Choroid plexus epithelial cell (primary cell): ENCODE measurements around the gene TXNDC12.
"Not testable (repeated sequence)": the region's sequence is repeated elsewhere in the genome, so short reads cannot be mapped to it uniquely, and the experiment has no call there.

Experiments
- DNase-seq: peaks from one replicate; pipeline ENCODE4 v3.0.0-alpha.2; 2010; ENCODE audit warnings: low read depth
- H3K4me3 ChIP-seq: 2 replicates; pipeline ENCODE4 v1.5.1; 2011; ENCODE audit warnings: low read depth, mild to moderate bottlenecking, control low read depth, low read length, moderate library complexity
- TF ChIP-seq, protein P1 (sequence below): conservative IDR thresholded peaks from 2 replicates; pipeline ENCODE4 v1.5.1; 2011; ENCODE audit warnings: low read depth, mild to moderate bottlenecking, control low read depth, inconsistent platforms, low read length, moderate library complexity

Gene TXNDC12

GRCh38 chr1:52032785-52033131 is 22.2 kb downstream of the TXNDC12 start:
- peak; percentile 64 for DNase-seq
- TF ChIP-seq, protein P1, sequence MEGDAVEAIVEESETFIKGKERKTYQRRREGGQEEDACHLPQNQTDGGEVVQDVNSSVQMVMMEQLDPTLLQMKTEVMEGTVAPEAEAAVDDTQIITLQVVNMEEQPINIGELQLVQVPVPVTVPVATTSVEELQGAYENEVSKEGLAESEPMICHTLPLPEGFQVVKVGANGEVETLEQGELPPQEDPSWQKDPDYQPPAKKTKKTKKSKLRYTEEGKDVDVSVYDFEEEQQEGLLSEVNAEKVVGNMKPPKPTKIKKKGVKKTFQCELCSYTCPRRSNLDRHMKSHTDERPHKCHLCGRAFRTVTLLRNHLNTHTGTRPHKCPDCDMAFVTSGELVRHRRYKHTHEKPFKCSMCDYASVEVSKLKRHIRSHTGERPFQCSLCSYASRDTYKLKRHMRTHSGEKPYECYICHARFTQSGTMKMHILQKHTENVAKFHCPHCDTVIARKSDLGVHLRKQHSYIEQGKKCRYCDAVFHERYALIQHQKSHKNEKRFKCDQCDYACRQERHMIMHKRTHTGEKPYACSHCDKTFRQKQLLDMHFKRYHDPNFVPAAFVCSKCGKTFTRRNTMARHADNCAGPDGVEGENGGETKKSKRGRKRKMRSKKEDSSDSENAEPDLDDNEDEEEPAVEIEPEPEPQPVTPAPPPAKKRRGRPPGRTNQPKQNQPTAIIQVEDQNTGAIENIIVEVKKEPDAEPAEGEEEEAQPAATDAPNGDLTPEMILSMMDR = no peak
- peak overlapping the region; percentile 97 for H3K4me3 ChIP-seq

GRCh38 chr1:52032124-52032784 is 22.7 kb downstream of the TXNDC12 start:
- no peak for DNase-seq
- TF ChIP-seq, protein P1 = no peak
- peak overlapping the region; percentile 97 for H3K4me3 ChIP-seq

GRCh38 chr1:52028839-52029238 is 26.2 kb downstream of the TXNDC12 start:
- not testable (repeated sequence) for DNase-seq

GRCh38 chr1:52028328-52028727 is 26.7 kb downstream of the TXNDC12 start:
- DNase-seq = no peak
- H3K4me3 ChIP-seq = no peak overlapping the region
- TF ChIP-seq, protein P1 = no peak

More at GRCh38 chr1:52028839-52029238, 26.2 kb downstream of the TXNDC12 start:
- not testable (repeated sequence) for H3K4me3 ChIP-seq

GRCh38 chr1:52026278-52026677 is 28.7 kb downstream of the TXNDC12 start:
- no peak overlapping the region for H3K4me3 ChIP-seq
- DNase-seq = no peak
- TF ChIP-seq, protein P1 = no peak

GRCh38 chr1:52022133-52022532 is 32.9 kb downstream of the TXNDC12 start:
- no peak overlapping the region for H3K4me3 ChIP-seq
- DNase-seq = no peak
- TF ChIP-seq, protein P1 = no peak

- no peak overlapping the region for H3K4me3 ChIP-seq
- DNase-seq = no peak
- TF ChIP-seq, protein P1 = no peak
Observed at GRCh38 chr1:52008071-52008809, 46.8 kb downstream of the TXNDC12 start.
